Measurements from ENCODE around the gene PLEKHG2.
A peak's percentile ranks its signal among the peaks of the same experiment; 100 is the strongest.

Gene PLEKHG2

GRCh38 chr19:39412100-39412866, at the start of gene PLEKHG2:
TSS of gene PLEKHG2 (plus strand) at chr19:39412669. CDS start at chr19:39414087, 1,418 bp downstream.
- Histone ChIP-seq H3K27ac (ENCODE audit: low read length) (peak within 1 kb of the TSS; percentile 89), H3K4me1 (ENCODE audit: control insufficient read depth, low read depth, low read length) (peaks cover 21% of the 10 kb centered on the region), H3K27me3 (ENCODE audit: control insufficient read depth, insufficient read depth, low read length) (no peaks in the 10 kb centered on the region), H3K4me3 (ENCODE audit: low read length) (peak within 1 kb of the TSS; percentile 99), H3K9ac (ENCODE audit: low read length) (peak within 1 kb of the TSS; percentile 98), H3K9me3 (ENCODE audit: control insufficient read depth, low read depth, low read length) (no peaks in the 10 kb centered on the region), H3K36me3 (ENCODE audit: control insufficient read depth, low read depth, low read length) (peaks cover 10% of the 10 kb centered on the region)

- Histone ChIP-seq H3K27me3 (ENCODE audit: control insufficient read depth, insufficient read depth, low read length) (no peaks in the 10 kb centered on the region), H3K4me1 (ENCODE audit: control insufficient read depth, low read depth, low read length) (no peaks in the 10 kb centered on the region), H3K27ac (ENCODE audit: low read length) (no peak overlapping the region), H3K9me3 (ENCODE audit: control insufficient read depth, low read depth, low read length) (no peaks in the 10 kb centered on the region), H3K36me3 (ENCODE audit: control insufficient read depth, low read depth, low read length) (peaks cover 43% of the 10 kb centered on the region), H3K4me3 (ENCODE audit: low read length) (no peak overlapping the region), H3K9ac (ENCODE audit: low read length) (no peak overlapping the region)
Measured at GRCh38 chr19:39362682-39363657, 49.5 kb upstream of the PLEKHG2 start.

- H3K36me3 ChIP-seq (ENCODE audit: control insufficient read depth, low read depth, low read length), result peaks cover 37% of the 10 kb centered on the region
- H3K27ac ChIP-seq (ENCODE audit: low read length), result no peak overlapping the region
- H3K4me3 ChIP-seq (ENCODE audit: low read length), result no peak overlapping the region
- no peak overlapping the region for H3K9ac ChIP-seq (ENCODE audit: low read length)
- no peaks in the 10 kb centered on the region for H3K9me3 ChIP-seq (ENCODE audit: control insufficient read depth, low read depth, low read length)
- no peaks in the 10 kb centered on the region for H3K4me1 ChIP-seq (ENCODE audit: control insufficient read depth, low read depth, low read length)
- H3K27me3 ChIP-seq (ENCODE audit: control insufficient read depth, insufficient read depth, low read length), result no peaks in the 10 kb centered on the region
Measured at GRCh38 chr19:39363901-39364457, 48.5 kb upstream of the PLEKHG2 start.

- H3K36me3 ChIP-seq (ENCODE audit: control insufficient read depth, low read depth, low read length), result peaks cover 39% of the 10 kb centered on the region
- H3K4me1 ChIP-seq (ENCODE audit: control insufficient read depth, low read depth, low read length), result no peaks in the 10 kb centered on the region
- no peak overlapping the region for H3K27ac ChIP-seq (ENCODE audit: low read length)
- H3K9me3 ChIP-seq (ENCODE audit: control insufficient read depth, low read depth, low read length), result no peaks in the 10 kb centered on the region
- H3K4me3 ChIP-seq (ENCODE audit: low read length), result no peak overlapping the region
- H3K27me3 ChIP-seq (ENCODE audit: control insufficient read depth, insufficient read depth, low read length), result no peaks in the 10 kb centered on the region
- H3K9ac ChIP-seq (ENCODE audit: low read length), result no peak overlapping the region
Measured at GRCh38 chr19:39365531-39365930, 46.9 kb upstream of the PLEKHG2 start.

- Histone ChIP-seq H3K36me3 (ENCODE audit: control insufficient read depth, low read depth, low read length) (peaks cover 38% of the 10 kb centered on the region), H3K9me3 (ENCODE audit: control insufficient read depth, low read depth, low read length) (no peaks in the 10 kb centered on the region), H3K27ac (ENCODE audit: low read length) (no peak overlapping the region), H3K9ac (ENCODE audit: low read length) (no peak overlapping the region), H3K4me1 (ENCODE audit: control insufficient read depth, low read depth, low read length) (no peaks in the 10 kb centered on the region), H3K27me3 (ENCODE audit: control insufficient read depth, insufficient read depth, low read length) (no peaks in the 10 kb centered on the region), H3K4me3 (ENCODE audit: low read length) (no peak overlapping the region)
Measured at GRCh38 chr19:39369200-39369599, 43.3 kb upstream of the PLEKHG2 start.

GRCh38 chr19:39370735-39371134, 41.7 kb upstream of the PLEKHG2 start:
- Histone ChIP-seq H3K36me3 (ENCODE audit: control insufficient read depth, low read depth, low read length) (peaks cover 40% of the 10 kb centered on the region), H3K9ac (ENCODE audit: low read length) (no peak overlapping the region), H3K27ac (ENCODE audit: low read length) (no peak overlapping the region), H3K9me3 (ENCODE audit: control insufficient read depth, low read depth, low read length) (no peaks in the 10 kb centered on the region), H3K4me3 (ENCODE audit: low read length) (no peak overlapping the region), H3K27me3 (ENCODE audit: control insufficient read depth, insufficient read depth, low read length) (no peaks in the 10 kb centered on the region), H3K4me1 (ENCODE audit: control insufficient read depth, low read depth, low read length) (no peaks in the 10 kb centered on the region)

- no peaks in the 10 kb centered on the region for H3K4me1 ChIP-seq (ENCODE audit: control insufficient read depth, low read depth, low read length)
Measured at GRCh38 chr19:39372047-39372802, 40.2 kb upstream of the PLEKHG2 start.

GRCh38 chr19:39372941-39373340, 39.5 kb upstream of the PLEKHG2 start:
- Histone ChIP-seq H3K4me1 (ENCODE audit: control insufficient read depth, low read depth, low read length) (no peaks in the 10 kb centered on the region), H3K4me3 (ENCODE audit: low read length) (no peak overlapping the region), H3K36me3 (ENCODE audit: control insufficient read depth, low read depth, low read length) (peaks cover 57% of the 10 kb centered on the region), H3K9me3 (ENCODE audit: control insufficient read depth, low read depth, low read length) (no peaks in the 10 kb centered on the region), H3K27me3 (ENCODE audit: control insufficient read depth, insufficient read depth, low read length) (no peaks in the 10 kb centered on the region), H3K27ac (ENCODE audit: low read length) (no peak overlapping the region), H3K9ac (ENCODE audit: low read length) (no peak overlapping the region)

More at GRCh38 chr19:39372047-39372802, 40.2 kb upstream of the PLEKHG2 start:
- peaks cover 51% of the 10 kb centered on the region for H3K36me3 ChIP-seq (ENCODE audit: control insufficient read depth, low read depth, low read length)
- H3K4me3 ChIP-seq (ENCODE audit: low read length), result no peak overlapping the region
- no peak overlapping the region for H3K27ac ChIP-seq (ENCODE audit: low read length)
- no peaks in the 10 kb centered on the region for H3K27me3 ChIP-seq (ENCODE audit: control insufficient read depth, insufficient read depth, low read length)
- no peaks in the 10 kb centered on the region for H3K9me3 ChIP-seq (ENCODE audit: control insufficient read depth, low read depth, low read length)
- H3K9ac ChIP-seq (ENCODE audit: low read length), result no peak overlapping the region

GRCh38 chr19:39375929-39376328, 36.5 kb upstream of the PLEKHG2 start:
- Histone ChIP-seq H3K4me1 (ENCODE audit: control insufficient read depth, low read depth, low read length) (no peaks in the 10 kb centered on the region), H3K9ac (ENCODE audit: low read length) (no peak overlapping the region), H3K36me3 (ENCODE audit: control insufficient read depth, low read depth, low read length) (peaks cover 59% of the 10 kb centered on the region), H3K4me3 (ENCODE audit: low read length) (no peak overlapping the region), H3K9me3 (ENCODE audit: control insufficient read depth, low read depth, low read length) (no peaks in the 10 kb centered on the region), H3K27ac (ENCODE audit: low read length) (no peak overlapping the region), H3K27me3 (ENCODE audit: control insufficient read depth, insufficient read depth, low read length) (no peaks in the 10 kb centered on the region)

- H3K27ac ChIP-seq (ENCODE audit: low read length), result no peak overlapping the region
- H3K4me1 ChIP-seq (ENCODE audit: control insufficient read depth, low read depth, low read length), result no peaks in the 10 kb centered on the region
- no peak overlapping the region for H3K9ac ChIP-seq (ENCODE audit: low read length)
- H3K36me3 ChIP-seq (ENCODE audit: control insufficient read depth, low read depth, low read length), result peaks cover 64% of the 10 kb centered on the region
- no peak overlapping the region for H3K4me3 ChIP-seq (ENCODE audit: low read length)
- no peaks in the 10 kb centered on the region for H3K9me3 ChIP-seq (ENCODE audit: control insufficient read depth, low read depth, low read length)
- no peaks in the 10 kb centered on the region for H3K27me3 ChIP-seq (ENCODE audit: control insufficient read depth, insufficient read depth, low read length)
Measured at GRCh38 chr19:39377373-39378362, 34.8 kb upstream of the PLEKHG2 start.
